Vagina (tissue), 2 donors: ENCODE data around the gene LRRC45.

Experiments
- POLR2A ChIP-seq, 2 donors: fragments of 450-650 bp; IDR thresholded peaks; one replicate each; pipeline ENCODE4 v1.6.1; 2017; ENCODE audit warnings: antibody characterized with exemption in 2 of 2, mild to moderate bottlenecking in 2 of 2, moderate library complexity in 2 of 2
- TF ChIP-seq, protein P1 (sequence below), 3 experiments: fragments of 450-650 bp in 2 of 3; fragments of 200-600 bp in 1 of 3; sonication (generic) in 1 of 3; IDR thresholded peaks; one replicate each; pipeline ENCODE4 v1.5.1; 2017 to 2019; ENCODE audit warnings: antibody characterized with exemption in 3 of 3, mild to moderate bottlenecking in 2 of 3, moderate library complexity in 2 of 3

DNA sequence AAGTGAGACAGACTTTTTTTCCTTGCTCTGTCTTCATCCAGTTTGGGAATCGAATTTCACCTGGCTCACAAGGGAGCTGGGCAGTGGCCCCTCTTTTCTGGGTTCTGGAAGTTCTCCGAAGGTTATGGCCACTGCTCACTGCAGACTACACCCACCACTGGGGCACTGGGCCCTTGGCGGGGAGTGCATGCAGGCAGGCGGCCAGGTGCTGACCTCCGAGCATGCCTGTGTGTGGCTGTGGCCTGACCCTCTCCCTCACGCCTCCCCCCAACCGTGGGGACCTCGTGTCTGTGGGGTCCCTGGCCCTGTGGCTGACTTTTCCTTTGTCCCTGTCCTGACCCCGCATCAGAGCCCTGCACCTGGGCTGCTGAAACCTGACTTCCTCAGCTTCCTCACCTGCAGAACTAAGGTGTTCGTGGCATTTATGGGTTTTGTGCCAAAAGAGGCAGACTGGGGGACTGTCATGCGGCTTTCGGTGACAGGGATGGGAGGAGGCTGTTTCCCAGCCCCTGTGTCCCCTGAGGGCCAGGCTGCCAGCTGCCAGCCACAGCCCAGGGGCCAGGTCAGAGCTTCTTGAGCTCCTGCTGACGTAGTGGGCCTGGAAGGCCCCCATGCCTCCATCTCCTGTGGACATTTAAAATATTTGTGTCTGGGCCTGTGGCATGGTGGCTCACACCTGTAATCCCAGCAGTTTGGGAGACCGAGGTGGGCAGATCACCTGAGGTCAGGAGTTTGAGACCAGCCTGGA lies 24.2 kb upstream of the LRRC45 start:
- TF ChIP-seq, protein P1, sequence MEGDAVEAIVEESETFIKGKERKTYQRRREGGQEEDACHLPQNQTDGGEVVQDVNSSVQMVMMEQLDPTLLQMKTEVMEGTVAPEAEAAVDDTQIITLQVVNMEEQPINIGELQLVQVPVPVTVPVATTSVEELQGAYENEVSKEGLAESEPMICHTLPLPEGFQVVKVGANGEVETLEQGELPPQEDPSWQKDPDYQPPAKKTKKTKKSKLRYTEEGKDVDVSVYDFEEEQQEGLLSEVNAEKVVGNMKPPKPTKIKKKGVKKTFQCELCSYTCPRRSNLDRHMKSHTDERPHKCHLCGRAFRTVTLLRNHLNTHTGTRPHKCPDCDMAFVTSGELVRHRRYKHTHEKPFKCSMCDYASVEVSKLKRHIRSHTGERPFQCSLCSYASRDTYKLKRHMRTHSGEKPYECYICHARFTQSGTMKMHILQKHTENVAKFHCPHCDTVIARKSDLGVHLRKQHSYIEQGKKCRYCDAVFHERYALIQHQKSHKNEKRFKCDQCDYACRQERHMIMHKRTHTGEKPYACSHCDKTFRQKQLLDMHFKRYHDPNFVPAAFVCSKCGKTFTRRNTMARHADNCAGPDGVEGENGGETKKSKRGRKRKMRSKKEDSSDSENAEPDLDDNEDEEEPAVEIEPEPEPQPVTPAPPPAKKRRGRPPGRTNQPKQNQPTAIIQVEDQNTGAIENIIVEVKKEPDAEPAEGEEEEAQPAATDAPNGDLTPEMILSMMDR (IDR thresholded peaks at IDR 0.05), result no peak
- TF ChIP-seq POLR2A (IDR thresholded peaks at IDR 0.05), result no peak
